Osteoblast (primary cell): ENCODE measurements around the gene SETD1A. TPM values are rescaled to one million over a fixed set of nuclear protein-coding genes. Genes with fewer than 3 reads are reported as not detected.

Experiments
- DNase-seq: peaks from one replicate; pipeline ENCODE4 v3.0.0; 2011; ENCODE audit warnings: low spot score, mixed read lengths; ENCODE audit not compliant: insufficient read length; ENCODE audit errors: missing footprints
- H2AFZ ChIP-seq: 2 replicates; pipeline ENCODE4 v1.6.0; 2011; ENCODE audit warnings: mild to moderate bottlenecking, low read length
- H3K27ac ChIP-seq: 2 replicates; pipeline ENCODE4 v1.5.1; 2011; ENCODE audit warnings: mild to moderate bottlenecking, low read depth, low read length, moderate library complexity
- H3K27me3 ChIP-seq: 2 replicates; pipeline ENCODE4 v1.6.0; 2012; ENCODE audit warnings: mild to moderate bottlenecking, control low read depth, inconsistent platforms, low read length, moderate library complexity; ENCODE audit not compliant: insufficient read depth
- H3K36me3 ChIP-seq: 2 replicates; pipeline ENCODE4 v1.5.1; 2011; ENCODE audit warnings: mild to moderate bottlenecking, low read length, control low read depth, moderate library complexity; ENCODE audit not compliant: insufficient read depth
- H3K4me1 ChIP-seq: 2 replicates; pipeline ENCODE4 v1.5.1; 2011; ENCODE audit warnings: mild to moderate bottlenecking, low read length, control low read depth, moderate library complexity; ENCODE audit not compliant: insufficient read depth
- H3K4me2 ChIP-seq: 2 replicates; pipeline ENCODE4 v1.6.0; 2011; ENCODE audit warnings: mild to moderate bottlenecking, low read length; ENCODE audit not compliant: insufficient read depth
- H3K4me3 ChIP-seq: fragments of 200-600 bp; sonication (generic); 3 replicates; pipeline ENCODE4 v1.5.1; 2012; ENCODE audit warnings: mild to moderate bottlenecking, low read length, inconsistent platforms; ENCODE audit not compliant: insufficient read depth
- H3K79me2 ChIP-seq: 2 replicates; pipeline ENCODE4 v1.6.0; 2012; ENCODE audit warnings: mild to moderate bottlenecking, low read length, control low read depth, inconsistent platforms; ENCODE audit not compliant: insufficient read depth
- H3K9me3 ChIP-seq: 2 replicates; pipeline ENCODE4 v1.5.1; 2011; ENCODE audit warnings: low read depth, low read length, control low read depth
- H4K20me1 ChIP-seq: 2 replicates; pipeline ENCODE4 v1.6.0; 2012; ENCODE audit warnings: mild to moderate bottlenecking, low read length, control low read depth; ENCODE audit not compliant: insufficient read depth
- total RNA-seq: library from RNA; depleted of rRNA; stranded (reverse); fragments of >200 nt; gene quantifications from 2 replicates; pipeline ENCODE4 v1.2.3, GENCODE V29; 2012
- TF ChIP-seq, protein P1 (sequence below): IDR thresholded peaks from 2 replicates; pipeline ENCODE4 v1.5.1; 2011; ENCODE audit warnings: mild to moderate bottlenecking, low read depth, low read length, moderate library complexity; ENCODE audit errors: extremely low read depth

The SETD1A gene
- total RNA-seq, 1 donor, result 2.2 TPM

DNA sequence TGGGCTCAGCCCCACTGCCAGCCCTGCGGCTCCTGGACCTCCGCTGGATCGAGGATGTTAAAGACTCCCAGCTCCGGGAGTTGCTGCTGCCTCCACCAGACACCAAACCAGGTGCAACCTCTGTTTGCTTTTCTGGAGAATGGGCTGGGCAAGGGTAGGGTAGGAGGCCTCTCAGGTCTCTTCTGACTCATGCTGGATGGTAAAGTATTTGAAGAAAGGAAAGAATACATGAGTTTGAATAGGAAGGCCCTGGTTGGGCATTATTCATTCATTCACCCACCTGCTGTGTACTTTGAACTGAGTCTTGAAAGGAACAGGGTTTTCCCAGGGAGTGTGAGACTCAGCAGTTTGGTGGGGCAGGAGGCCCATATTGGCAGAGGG, 15.1 kb upstream of the SETD1A start:
- Histone ChIP-seq H3K4me2 (no peak overlapping the region), H2AFZ (no peak overlapping the region), H3K27me3 (no peaks in the 10 kb centered on the region), H3K27ac (no peak overlapping the region), H3K36me3 (peaks cover 27% of the 10 kb centered on the region), H4K20me1 (peaks cover 8% of the 10 kb centered on the region), H3K4me3 (no peak overlapping the region), H3K4me1 (peaks cover 5% of the 10 kb centered on the region), H3K79me2 (peaks cover 13% of the 10 kb centered on the region), H3K9me3 (no peaks in the 10 kb centered on the region)
- peak; percentile 53 for DNase-seq
- TF ChIP-seq, protein P1, sequence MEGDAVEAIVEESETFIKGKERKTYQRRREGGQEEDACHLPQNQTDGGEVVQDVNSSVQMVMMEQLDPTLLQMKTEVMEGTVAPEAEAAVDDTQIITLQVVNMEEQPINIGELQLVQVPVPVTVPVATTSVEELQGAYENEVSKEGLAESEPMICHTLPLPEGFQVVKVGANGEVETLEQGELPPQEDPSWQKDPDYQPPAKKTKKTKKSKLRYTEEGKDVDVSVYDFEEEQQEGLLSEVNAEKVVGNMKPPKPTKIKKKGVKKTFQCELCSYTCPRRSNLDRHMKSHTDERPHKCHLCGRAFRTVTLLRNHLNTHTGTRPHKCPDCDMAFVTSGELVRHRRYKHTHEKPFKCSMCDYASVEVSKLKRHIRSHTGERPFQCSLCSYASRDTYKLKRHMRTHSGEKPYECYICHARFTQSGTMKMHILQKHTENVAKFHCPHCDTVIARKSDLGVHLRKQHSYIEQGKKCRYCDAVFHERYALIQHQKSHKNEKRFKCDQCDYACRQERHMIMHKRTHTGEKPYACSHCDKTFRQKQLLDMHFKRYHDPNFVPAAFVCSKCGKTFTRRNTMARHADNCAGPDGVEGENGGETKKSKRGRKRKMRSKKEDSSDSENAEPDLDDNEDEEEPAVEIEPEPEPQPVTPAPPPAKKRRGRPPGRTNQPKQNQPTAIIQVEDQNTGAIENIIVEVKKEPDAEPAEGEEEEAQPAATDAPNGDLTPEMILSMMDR, result no peak

DNA sequence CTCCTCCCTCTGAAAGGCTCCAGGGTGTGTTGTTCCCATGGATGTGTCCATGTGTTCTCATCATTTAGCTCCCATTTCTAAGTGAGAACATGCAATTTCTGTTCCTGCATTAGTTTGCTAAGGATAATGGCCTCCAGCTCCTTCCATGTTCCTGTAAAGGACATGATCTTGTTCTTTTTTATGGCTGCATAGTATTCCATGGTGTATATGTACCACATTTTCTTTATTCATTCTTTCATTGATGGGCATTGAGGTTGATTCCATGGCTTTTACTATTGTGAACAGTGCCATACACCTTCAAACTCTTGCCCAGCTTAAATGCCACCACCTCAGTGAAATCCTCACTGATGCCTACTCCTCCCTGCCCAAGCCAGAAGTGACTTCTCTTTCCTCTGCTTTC, 13.2 kb upstream of the SETD1A start:
- Histone ChIP-seq H3K4me3 (no peak overlapping the region), H3K9me3 (no peaks in the 10 kb centered on the region), H3K4me2 (no peak overlapping the region), H2AFZ (no peak overlapping the region), H3K79me2 (peaks cover 14% of the 10 kb centered on the region), H3K4me1 (peaks cover 5% of the 10 kb centered on the region), H3K27ac (no peak overlapping the region), H4K20me1 (peaks cover 6% of the 10 kb centered on the region), H3K36me3 (peaks cover 27% of the 10 kb centered on the region), H3K27me3 (no peaks in the 10 kb centered on the region)
- peak; percentile 11 for DNase-seq
- TF ChIP-seq, protein P1, result no peak

DNA sequence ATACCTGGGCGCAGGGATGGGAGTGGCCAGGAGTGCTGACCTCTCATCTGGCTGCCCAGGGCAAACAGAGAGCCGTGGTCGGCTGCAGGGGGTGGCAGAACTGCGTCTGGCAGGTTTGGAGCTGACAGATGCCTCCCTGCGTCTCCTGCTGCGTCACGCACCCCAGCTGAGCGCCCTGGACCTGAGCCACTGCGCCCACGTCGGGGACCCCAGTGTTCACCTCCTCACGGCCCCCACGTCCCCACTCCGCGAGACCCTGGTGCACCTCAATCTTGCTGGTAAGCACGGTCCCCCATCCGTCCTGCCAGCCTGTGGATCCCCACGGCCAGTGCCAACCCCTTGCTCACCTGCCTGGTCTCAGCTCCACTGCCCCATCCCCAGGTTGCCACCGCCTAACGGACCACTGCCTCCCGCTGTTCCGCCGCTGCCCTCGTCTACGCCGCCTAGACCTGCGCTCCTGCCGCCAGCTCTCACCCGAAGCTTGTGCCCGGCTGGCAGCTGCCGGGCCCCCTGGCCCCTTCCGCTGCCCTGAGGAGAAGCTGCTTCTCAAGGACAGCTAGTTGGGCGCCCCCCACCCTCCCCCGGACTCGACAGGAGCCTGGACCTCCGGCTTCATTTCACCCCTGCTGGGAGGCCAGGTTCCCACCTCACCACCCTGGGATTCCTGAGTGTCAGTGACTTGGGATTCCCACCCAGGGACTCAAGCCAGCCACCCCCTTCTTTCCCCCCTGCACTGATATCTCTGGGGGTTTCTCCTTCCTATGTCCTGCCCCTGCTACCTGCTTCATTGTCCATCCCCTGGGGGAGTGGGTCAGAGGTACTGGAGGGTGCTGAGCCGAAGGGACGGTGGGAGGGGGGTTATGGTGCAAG, 10.6 kb upstream of the SETD1A start:
- peaks cover 27% of the 10 kb centered on the region for H3K36me3 ChIP-seq
- TF ChIP-seq, protein P1, result no peak
- no peak overlapping the region for H2AFZ ChIP-seq
- peaks cover 22% of the 10 kb centered on the region for H3K4me1 ChIP-seq
- H3K4me3 ChIP-seq, result no peak overlapping the region
- H3K79me2 ChIP-seq, result peaks cover 11% of the 10 kb centered on the region
- no peaks in the 10 kb centered on the region for H3K9me3 ChIP-seq
- DNase-seq, result peak; percentile 50
- H3K27me3 ChIP-seq, result no peaks in the 10 kb centered on the region
- no peak overlapping the region for H3K27ac ChIP-seq
- no peak overlapping the region for H3K4me2 ChIP-seq
- H4K20me1 ChIP-seq, result peaks cover 14% of the 10 kb centered on the region

DNA sequence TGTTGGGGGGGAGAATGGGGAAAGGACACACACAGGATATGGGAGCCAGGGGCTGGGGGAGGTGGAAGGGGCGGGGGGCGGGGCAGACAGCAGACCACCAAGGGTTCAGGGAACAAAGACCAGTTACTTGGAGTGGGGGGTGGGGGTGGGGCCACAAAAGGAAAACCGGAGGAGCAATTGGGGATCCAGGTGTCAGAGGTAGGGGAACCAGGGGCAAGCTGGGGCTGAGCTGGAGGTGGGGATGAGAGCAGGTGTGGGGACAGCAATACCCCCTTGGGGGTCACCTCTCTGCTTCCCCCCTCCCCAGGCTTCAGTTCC, 10.1 kb upstream of the SETD1A start:
- H3K4me1 ChIP-seq, result peaks cover 23% of the 10 kb centered on the region
- H3K4me3 ChIP-seq, result no peak overlapping the region
- no peaks in the 10 kb centered on the region for H3K27me3 ChIP-seq
- peaks cover 8% of the 10 kb centered on the region for H3K79me2 ChIP-seq
- H3K27ac ChIP-seq, result peak overlapping the region; percentile 27
- TF ChIP-seq, protein P1, result no peak
- H4K20me1 ChIP-seq, result peaks cover 14% of the 10 kb centered on the region
- peak; percentile 42 for DNase-seq
- H3K36me3 ChIP-seq, result peaks cover 21% of the 10 kb centered on the region
- no peaks in the 10 kb centered on the region for H3K9me3 ChIP-seq
- no peak overlapping the region for H3K4me2 ChIP-seq
- no peak overlapping the region for H2AFZ ChIP-seq
